Prostate gland (tissue), 2 donors: ENCODE measurements around the gene ITGA1. TPM values are rescaled to one million over a fixed set of nuclear protein-coding genes. Genes with fewer than 3 reads are reported as not detected.

ENCODE experiments used
- DNase-seq: peaks from one replicate; pipeline ENCODE4 v3.0.0-alpha.2; 2019; ENCODE audit warnings: low spot score
- H3K27ac ChIP-seq, 2 donors: fragments of 200-600 bp; sonication (generic); 2 replicates each; pipeline ENCODE4 v1.5.1; 2017 to 2019
- H3K27me3 ChIP-seq: fragments of 200-600 bp; sonication (generic); replicated peaks from 2 replicates; pipeline ENCODE4 v1.5.1; 2019; ENCODE audit not compliant: insufficient read depth
- H3K36me3 ChIP-seq, 2 donors: fragments of 200-600 bp; sonication (generic); 1 replicate in 1 of 2; 2 replicates in 1 of 2; pipeline versions ENCODE4 v1.5.1 to v1.8.1; 2017 to 2019
- H3K4me1 ChIP-seq: fragments of 200-600 bp; sonication (generic); replicated peaks from 2 replicates; pipeline ENCODE4 v1.5.1; 2019
- H3K4me3 ChIP-seq, 2 donors: fragments of 200-600 bp; sonication (generic); 2 replicates each; pipeline ENCODE4 v1.5.1; 2017 to 2019
- H3K9me3 ChIP-seq: fragments of 200-600 bp; sonication (generic); 2 replicates; pipeline ENCODE4 v1.5.1; 2017
- POLR2A ChIP-seq: fragments of 450-650 bp; IDR thresholded peaks from one replicate; pipeline ENCODE4 v1.6.1; 2016; ENCODE audit warnings: antibody characterized with exemption, mild to moderate bottlenecking
- POLR2AphosphoS5 ChIP-seq: sonication (generic); formaldehyde crosslinking; IDR thresholded peaks from one replicate; pipeline ENCODE4 v1.6.1; 2017; ENCODE audit warnings: antibody characterized with exemption
- WGBS: methylation state at CpG from one replicate; pipeline ENCODE4 v1.1.5; 2018; 5-methylcytosine and 5-hydroxymethylcytosine counted together
- intact Hi-C: fragments of 100-400 bp; cut with DNase I; formaldehyde crosslinking; loops from one replicate; pipeline ENCODE4 v1.14.2; 2022
- total RNA-seq, 2 donors: library from RNA; depleted of rRNA; stranded (reverse); fragments of >200 nt; gene quantifications; one replicate each; pipeline ENCODE4 v1.1.0, GENCODE V29; 2016
- TF ChIP-seq, protein P1 (sequence below), 4 experiments: fragments of 200-600 bp in 2 of 4; fragments of 450-650 bp in 2 of 4; sonication (generic) in 2 of 4; IDR thresholded peaks; 1 replicate in 3 of 4; 2 replicates in 1 of 4; pipeline ENCODE4 v1.5.1; 2016 to 2019; ENCODE audit warnings: antibody characterized with exemption in 4 of 4, mild to moderate bottlenecking in 2 of 4, moderate library complexity in 2 of 4

The ITGA1 gene
- total RNA-seq, 2 donors from 2014 or later: 43.7 to 78.3 TPM

DNA sequence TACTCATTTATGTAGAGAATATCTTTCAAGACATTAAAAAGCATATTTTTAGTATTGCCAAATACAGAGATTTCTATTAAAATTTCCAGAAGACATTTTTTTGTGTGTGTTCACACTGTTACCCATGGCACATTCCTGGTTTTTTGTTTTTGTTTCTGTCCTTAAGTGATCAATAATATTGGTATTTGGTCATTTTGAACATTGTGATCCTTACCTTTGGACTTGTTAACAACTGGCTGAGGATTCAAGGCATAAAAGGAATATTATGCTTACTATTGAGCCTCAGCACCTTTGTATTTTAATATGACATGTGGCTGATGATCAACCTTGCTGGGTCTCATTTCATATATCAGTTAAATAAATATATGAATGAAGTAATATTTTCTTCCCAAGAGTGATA, 41.9 kb downstream of the ITGA1 start:
- H3K4me1 ChIP-seq: no peaks in the 10 kb centered on the region
- no peak overlapping the region for H3K27ac ChIP-seq

DNA sequence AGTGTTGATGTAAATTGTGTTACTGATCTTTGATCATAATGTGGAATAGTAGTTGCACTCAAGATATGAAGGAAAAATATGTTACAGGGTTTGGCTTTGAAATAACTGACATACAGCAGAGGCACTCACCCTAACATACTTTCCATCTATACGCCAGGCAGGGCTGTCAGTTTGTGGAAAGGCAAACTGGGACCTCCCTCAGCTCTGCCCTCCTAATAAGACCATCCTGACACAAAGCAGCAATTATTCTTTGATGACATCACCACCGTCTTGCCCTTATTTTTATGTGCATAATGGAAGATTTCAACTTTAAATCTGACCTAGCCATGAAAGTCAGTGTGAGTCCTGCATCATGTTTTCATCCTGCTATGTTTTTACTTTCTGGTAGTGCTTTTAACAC, 42.9 kb downstream of the ITGA1 start:
- intact Hi-C loops: no loop called here
- WGBS: 70% methylated on average over 2 of the region's 2 CpGs
- no peaks in the 10 kb centered on the region for H3K9me3 ChIP-seq
- H3K4me3 ChIP-seq: no peak overlapping the region
- no peak for DNase-seq
- H3K36me3 ChIP-seq: no peaks in the 10 kb centered on the region
- no peak overlapping the region for H3K27ac ChIP-seq
- no peaks in the 10 kb centered on the region for H3K27me3 ChIP-seq
- H3K4me1 ChIP-seq: no peaks in the 10 kb centered on the region
- no peak for TF ChIP-seq POLR2AphosphoS5
- TF ChIP-seq, protein P1, sequence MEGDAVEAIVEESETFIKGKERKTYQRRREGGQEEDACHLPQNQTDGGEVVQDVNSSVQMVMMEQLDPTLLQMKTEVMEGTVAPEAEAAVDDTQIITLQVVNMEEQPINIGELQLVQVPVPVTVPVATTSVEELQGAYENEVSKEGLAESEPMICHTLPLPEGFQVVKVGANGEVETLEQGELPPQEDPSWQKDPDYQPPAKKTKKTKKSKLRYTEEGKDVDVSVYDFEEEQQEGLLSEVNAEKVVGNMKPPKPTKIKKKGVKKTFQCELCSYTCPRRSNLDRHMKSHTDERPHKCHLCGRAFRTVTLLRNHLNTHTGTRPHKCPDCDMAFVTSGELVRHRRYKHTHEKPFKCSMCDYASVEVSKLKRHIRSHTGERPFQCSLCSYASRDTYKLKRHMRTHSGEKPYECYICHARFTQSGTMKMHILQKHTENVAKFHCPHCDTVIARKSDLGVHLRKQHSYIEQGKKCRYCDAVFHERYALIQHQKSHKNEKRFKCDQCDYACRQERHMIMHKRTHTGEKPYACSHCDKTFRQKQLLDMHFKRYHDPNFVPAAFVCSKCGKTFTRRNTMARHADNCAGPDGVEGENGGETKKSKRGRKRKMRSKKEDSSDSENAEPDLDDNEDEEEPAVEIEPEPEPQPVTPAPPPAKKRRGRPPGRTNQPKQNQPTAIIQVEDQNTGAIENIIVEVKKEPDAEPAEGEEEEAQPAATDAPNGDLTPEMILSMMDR (IDR thresholded peaks at IDR 0.05): no peak

More for the DNA sequence above, 41.9 kb downstream of the ITGA1 start:
- TF ChIP-seq, protein P1 (IDR thresholded peaks at IDR 0.05): no peak
- no peak for TF ChIP-seq POLR2AphosphoS5
- no peak for TF ChIP-seq POLR2A
- Histone ChIP-seq H3K36me3 (no peaks in the 10 kb centered on the region), H3K4me3 (no peak overlapping the region), H3K9me3 (no peaks in the 10 kb centered on the region), H3K27me3 (no peaks in the 10 kb centered on the region)
- DNase-seq: no peak
- intact Hi-C loops: no loop called here

DNA sequence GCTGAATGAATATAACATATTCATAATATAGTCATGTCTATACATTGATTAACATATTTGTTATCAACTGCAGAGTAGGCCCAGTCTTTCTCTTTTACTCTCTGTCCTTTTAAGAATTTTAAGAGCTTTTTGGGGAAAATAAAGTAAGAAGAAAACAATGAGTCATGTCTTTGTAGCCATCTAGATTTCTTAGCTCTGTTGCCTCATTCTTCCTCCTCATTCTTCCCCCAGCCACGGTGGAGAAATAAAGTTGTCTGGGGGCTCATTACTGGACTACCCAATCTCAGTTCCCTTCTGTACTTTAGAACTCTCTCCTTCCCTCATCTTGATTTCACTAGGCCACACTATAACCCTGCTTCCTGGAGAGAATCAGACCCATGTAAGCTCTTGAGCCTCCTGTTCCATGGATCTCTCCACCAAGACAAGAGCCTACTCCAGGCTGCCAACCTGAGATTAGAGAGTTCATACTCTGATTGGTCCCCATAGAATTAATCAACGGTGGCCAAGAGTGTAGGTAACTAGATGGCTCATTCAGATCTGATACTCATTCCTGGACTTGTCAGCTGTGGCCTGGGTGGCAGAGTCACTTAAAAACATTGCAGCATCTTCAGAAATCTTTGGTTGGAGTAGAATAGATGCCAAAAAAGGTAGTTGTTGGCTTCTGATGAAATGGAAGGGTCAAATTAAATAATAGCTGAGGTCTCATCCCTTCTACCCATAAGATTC, 44.2 kb downstream of the ITGA1 start:
- H3K27ac ChIP-seq: no peak overlapping the region
- no peaks in the 10 kb centered on the region for H3K36me3 ChIP-seq
- intact Hi-C loops: no loop called here
- 74% methylated on average over 2 of the region's 2 CpGs for WGBS
- H3K4me1 ChIP-seq: no peaks in the 10 kb centered on the region
- no peaks in the 10 kb centered on the region for H3K9me3 ChIP-seq
- H3K27me3 ChIP-seq: no peaks in the 10 kb centered on the region
- H3K4me3 ChIP-seq: no peak overlapping the region
- TF ChIP-seq POLR2AphosphoS5: no peak
- no peak for TF ChIP-seq POLR2A
- TF ChIP-seq, protein P1 (IDR thresholded peaks at IDR 0.05): no peak
- no peak for DNase-seq

DNA sequence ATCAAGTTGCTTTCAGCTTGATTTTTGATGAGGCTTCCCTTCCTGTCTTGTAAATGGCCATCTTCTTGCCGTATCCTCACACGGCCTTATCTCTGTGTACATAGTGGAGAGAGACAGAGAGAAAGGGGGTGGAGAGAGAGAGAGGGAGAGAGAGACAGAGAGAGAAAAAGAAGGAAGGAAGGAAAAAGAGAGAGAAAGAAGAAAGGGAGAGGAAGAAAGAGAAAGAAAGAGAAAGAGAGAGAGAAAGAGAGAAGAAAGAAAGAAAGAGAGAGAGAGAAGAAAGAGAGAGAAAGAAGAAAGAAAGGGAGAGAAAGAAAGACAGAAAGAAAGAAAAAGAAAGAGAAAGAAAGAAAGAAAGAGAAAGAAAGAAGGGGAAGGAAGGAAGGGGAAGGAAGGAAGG, 46.6 kb downstream of the ITGA1 start:
- no peak overlapping the region for H3K4me3 ChIP-seq
- WGBS: 83% methylated on average over 2 of the region's 2 CpGs

More for the DNA sequence above, 46.6 kb downstream of the ITGA1 start:
- no peak for DNase-seq
- intact Hi-C loops: no loop called here
- no peak overlapping the region for H3K27ac ChIP-seq
- TF ChIP-seq POLR2A (no peak), POLR2AphosphoS5 (no peak)
- TF ChIP-seq, protein P1 (IDR thresholded peaks at IDR 0.05): no peak
- no peaks in the 10 kb centered on the region for H3K27me3 ChIP-seq
- H3K9me3 ChIP-seq: no peaks in the 10 kb centered on the region
- H3K4me1 ChIP-seq: no peaks in the 10 kb centered on the region
- no peaks in the 10 kb centered on the region for H3K36me3 ChIP-seq
